Globus pallidus (tissue), 1 donor: Measurements from ENCODE around the gene OTOP2.
"Not testable (repeated sequence)": the region's sequence is repeated elsewhere in the genome, so short reads cannot be mapped to it uniquely, and the experiment has no call there.

ENCODE experiments used
- DNase-seq: peaks from one replicate; pipeline ENCODE4 v3.0.0-alpha.2; 2015; ENCODE audit warnings: low spot score

OTOP2 gene

DNA sequence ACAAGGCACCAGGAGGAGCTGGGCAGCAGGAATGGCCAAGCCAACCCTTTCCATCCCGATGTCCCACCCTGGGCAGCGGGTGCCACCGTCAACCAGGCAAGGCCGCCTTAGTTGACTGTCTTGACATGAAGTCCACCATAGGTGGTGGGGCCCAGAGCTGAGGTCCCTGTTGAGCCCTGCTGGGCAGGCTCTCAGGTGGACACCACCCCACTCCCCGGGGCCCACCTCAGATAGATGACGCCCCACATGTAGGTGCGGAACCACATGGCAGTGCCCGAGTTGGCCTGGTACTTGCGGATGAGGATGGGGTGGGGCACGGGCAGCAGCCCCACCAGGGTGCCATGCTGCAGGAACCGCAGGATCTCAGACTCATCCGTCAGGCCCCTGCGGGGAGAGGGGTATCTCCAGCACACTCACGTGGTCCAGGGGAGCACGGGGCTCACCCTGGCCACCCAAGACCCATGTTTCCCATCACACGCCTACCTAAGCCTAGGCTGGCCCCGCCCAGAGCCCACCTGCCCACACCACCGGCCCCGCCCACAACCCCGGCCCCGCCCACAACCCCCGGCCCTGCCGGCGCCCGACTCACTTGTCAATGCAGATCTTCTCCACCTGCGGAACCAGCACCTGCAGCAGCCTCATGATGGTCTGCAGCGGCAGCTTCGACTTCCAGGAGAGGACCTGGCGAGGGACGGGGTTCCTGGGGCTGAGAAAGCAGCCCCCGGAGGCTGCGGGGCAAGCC is 27.8 kb downstream of the OTOP2 start:
- no peak for DNase-seq

DNA sequence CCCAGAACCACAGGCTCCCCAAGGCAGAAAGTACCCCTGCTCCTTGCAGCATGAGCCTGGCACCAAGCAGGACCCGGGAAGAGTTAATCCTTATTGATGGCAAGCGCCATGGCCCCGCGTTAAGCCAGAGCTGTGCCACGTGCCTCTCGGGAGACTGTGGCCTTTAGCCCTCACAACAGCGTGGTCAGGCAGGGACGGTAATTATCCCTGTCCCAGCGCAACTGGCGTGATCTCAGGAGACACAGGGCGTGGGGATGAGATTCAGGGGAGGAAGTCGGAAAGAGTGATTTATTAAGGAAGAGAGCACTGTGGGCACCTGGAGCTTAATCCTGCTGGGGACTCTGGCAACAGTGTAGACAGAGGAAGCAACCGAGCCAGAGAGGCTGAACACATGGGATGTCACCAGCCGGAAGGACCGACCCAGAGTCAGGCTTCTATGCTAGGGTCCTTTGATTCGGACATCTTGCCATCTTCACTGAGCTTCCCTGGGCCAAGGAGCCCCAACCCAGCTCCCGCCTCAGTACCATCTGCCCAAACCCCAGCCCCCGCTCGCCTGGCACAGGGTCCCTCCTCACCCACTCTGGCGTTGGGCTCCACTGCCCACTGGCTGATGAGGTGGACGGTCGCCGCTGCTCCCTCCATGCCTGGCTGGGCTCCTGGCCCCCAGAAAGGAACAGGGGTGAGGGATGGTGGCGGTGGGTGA is 28.5 kb downstream of the OTOP2 start:
- no peak for DNase-seq

DNA sequence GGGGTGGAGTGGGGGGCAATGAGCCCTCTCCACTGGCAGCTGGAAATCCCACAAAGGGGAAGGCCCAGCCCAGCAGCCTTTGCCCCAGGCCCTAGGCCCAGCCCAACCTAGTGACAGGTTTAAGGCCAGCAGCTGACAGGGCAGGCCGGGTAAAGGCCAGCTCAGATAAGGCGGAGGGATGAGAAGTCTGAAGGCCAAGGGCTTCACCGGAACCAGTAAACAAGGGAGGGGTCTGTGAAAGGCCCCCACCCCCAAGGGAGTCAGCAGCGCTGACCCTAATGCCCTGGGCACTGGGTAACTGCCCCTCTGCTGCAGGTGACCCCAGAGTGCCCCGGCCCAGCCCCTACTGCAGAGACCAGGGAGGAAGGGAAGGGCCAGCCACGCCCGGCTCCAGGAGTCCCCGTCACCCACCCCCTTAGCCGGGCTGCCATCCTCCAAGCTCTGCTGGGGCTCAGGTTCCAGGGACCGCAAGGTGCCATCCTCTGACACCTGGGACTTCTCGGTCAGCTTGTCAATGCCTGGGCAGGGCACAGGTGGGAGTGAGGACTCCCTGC is 29.1 kb downstream of the OTOP2 start:
- DNase-seq: no peak

DNA sequence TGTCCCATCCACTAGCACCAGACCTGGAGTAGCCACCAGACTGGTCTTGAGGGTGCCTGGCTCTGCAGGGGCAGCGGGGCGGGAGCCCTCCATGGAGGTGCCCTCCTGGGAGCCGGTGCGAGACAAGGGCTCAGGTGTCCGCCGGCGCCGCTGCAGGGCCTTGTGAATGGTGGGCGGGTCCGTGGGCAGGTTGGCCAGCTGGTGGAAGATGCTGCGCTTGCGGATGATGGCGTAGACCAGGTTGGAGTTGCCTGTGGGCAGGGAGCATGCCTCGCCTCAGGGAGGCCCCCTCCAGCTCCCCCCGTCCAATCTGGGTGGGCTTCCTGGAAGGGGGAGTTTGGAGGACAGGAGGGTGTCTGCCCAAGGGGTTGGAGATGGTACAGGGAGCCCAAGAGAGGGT is 30.0 kb downstream of the OTOP2 start:
- no peak for DNase-seq

DNA sequence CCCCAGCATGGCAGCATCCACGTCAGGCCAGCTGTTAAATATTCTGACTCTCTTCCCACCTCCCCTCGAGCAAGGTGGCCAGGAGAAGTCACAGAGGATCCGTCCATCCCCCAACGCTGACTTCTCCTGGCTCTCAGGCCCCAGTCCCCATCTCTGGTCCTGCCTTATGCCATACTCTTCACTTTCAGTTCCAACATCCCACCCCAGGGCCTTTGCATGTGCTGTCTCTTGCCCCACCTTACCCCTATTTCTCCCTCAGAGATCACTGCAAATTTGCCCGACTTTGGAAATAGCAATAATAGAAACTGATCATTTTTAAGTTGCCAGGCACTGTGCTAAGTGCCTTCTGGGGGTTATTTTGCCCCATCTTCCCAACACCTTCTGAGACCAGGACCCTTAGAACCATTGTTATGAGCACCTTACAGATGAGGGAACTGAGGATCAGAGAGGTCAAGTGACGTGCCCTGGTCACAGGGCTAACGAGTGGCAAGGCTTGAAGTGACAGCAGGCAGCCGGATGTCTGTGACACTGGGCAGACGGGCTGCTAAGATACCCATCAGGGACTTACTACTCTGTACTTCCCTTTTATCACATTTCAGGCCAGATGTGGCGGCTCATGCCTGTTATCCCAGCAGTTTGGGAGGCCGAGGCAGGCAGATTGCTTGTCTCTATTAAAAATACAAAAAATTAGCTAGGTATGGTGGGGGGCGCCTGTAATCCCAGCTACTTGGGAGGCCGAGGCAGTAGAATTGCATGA is 30.8 kb downstream of the OTOP2 start:
- DNase-seq: no peak

DNA sequence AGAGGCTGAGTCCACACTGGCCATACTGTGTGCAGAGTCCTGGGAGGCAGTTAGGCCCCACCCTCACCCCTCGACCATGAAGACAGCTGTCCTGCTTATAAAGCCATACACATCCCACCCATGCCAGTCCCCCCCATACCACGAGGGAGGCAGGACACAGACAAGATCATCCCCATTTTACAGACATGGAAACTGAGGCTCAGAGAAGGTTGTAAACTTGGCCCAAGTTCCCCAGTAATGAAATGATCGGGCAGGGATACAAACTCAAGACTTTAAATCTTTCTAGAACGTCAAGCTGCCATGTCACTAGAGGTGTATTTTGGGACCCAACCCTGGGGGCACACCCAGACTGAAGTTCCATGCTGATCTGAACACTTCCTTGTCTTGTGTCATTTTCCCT is 32.0 kb downstream of the OTOP2 start:
- no peak for DNase-seq

DNA sequence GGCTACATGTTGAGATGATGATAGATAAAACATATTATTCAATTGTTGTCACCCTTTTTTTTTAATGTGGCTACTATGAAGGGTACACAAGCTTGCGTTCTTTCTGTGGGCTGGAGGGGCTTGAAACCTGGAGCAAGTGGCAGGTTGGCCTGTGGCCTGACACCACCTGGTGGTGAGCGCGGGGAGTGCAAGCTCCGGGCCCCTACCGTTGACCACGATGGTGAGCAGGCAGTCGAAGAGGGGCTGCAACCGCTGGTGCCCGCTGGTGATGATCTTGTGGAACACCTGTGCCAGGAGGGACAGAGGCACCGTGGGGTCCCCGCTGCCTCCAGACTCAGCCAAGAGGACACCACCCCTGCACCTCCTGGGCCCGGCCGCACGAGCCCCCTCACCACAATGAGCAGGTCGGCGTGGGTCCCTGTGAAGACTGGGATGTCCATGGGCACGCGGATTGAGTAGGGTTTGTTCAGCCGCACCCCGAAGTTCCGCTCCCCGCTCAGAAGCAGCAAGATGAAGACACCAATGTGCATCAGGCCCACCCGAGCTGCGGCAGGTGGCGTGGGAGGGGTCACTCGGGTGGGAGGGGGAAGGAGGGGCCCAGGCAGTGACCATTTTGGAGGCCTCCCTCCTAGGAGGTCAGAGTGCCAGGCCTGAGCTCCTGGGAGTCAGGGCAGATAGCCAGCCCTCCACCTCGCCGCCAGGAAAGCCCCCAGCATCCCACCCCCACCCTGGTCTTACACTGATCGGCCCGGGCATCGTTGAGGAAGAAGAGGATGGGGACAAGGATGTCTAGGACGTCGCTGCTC is 34.1 kb downstream of the OTOP2 start:
- DNase-seq: no peak

DNA sequence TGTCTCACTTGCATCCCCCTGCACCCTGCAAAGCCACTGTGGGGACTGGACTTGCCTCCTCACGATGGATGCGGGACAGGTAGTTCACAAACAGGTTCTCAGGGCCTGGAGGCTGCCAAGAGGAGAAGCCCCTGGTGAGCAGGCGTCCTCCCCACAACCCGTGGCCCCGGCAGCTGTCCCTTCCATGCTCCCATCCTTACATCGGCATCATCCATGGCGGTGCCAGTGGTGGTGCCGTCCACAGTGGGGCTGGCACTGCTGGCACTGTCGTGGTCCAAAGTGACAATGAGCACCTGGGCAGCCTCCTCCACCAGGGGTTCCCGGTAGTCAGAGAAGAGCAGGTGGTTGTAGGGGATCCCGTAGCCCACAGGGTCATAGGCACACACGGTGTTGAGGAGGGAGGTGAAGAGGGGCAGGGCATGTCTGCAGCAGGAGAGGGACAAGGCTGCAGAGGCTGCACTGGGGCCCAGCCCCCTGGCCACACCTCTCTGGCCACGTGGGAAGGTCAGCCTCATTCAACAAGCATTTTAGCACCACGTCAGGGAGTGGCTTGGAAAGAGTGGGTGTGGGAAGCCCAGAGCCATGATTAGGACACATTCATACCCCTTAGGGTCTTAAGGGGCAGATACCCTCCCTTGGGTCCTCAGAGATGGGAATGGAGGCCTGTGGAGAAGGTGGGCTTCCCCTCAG is 35.9 kb downstream of the OTOP2 start:
- DNase-seq: no peak

DNA sequence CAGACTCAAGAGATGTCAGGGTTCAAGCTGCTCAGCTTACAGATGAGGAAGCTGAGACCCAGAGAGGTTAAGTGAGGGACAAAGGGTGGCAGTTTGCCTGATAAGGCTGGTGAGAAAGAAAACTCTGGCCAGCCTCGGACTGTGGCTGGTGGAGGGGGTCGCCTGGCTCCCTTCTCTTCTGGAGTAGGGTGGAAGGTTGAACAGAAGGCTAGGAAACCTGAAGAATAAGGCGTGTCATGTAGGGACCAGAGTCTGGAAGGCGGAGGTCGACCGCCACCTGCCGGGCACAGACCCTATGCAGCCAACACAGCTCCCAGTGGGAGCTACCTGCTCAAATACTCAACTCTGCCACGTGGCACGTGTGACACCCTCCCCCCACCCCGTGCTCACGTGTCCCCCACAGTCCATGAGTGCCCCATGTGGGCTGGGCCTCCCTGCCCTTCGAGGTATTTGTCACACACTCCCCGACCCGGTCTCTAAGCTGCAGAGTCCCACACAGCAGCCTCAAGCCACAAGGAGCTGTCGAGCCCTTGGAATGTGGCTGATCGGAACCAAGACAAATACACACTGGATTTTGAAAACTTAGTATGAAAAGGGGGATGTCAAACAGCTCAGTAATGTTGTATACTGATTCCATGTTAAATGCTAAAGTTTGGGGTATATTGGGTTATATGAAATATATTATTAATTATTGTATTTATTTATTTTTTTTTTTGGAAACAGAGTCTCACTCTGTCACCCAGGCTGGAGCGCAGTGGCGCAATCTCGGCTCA is 36.7 kb downstream of the OTOP2 start:
- no peak for DNase-seq

DNA sequence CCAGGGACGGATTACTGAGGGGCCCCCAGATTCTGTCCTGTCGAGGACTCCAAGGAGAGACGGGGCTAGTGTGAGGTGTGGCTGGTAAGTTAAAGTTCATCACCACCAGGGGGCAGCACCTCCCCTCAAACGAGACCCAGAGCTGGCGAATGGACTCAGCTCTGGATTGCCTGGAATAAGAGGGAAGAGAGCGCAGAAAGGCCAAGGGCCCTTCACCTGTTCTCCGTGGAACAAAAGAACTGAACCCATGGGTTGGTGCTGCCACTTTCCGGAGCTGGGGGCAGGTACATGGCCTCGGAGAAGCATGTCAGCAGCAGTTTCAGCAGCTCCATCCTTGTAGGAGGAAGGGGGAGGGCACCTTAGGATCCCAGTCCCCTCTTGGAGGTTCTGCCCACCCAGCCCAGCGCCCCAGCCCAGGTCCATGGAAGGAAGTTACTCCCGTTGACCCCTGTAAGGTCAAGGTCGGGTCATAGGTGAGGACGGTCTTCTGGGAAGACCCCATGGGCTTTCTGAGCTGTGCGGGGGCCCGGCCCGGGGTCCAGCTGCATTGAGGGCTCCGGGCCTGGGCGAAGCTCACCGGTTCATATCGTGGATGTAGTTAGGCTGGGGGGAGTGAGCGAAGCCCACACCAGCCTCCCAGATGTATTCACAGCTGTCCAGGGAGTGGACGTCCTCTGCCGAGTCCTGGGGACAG is 37.7 kb downstream of the OTOP2 start:
- DNase-seq: peak; percentile 89

DNA sequence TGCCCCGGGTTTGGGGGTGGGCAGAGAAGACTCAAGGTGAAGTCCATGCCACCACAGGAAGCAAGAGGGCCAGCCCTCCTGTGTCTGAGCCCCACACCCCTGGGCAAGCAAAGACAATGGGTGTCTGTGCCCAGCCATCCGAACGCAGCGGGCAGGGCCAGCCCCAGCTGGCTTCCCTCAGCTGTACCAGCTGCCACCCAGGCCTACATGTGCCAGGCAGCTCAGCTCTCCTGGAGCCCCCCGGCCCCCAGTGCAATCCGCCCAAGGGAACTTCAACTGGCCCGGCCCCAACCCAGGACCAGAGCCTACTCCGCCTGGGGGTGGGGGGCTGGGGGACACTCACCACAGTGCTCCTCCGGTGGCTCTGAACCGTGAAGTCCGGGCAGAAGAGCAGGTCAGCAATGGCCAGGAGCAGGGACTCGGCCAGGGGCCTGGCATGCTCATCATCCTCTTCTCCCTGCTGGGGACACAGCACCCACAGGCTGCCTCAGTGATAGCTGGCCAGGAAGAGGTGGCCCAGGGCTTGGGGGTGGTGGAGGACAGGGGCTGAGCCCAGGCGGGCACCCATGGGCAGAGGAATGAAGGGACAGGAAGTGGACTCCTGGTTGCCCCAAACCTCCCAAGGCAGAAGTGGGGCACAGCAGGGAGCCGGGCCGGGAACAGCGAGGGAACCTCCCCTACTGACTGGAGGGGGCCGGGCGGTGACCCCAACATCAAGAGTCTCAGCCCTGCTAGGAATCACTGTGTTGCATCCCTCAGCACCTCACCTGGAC is 38.7 kb downstream of the OTOP2 start:
- DNase-seq: peak; percentile 90

DNA sequence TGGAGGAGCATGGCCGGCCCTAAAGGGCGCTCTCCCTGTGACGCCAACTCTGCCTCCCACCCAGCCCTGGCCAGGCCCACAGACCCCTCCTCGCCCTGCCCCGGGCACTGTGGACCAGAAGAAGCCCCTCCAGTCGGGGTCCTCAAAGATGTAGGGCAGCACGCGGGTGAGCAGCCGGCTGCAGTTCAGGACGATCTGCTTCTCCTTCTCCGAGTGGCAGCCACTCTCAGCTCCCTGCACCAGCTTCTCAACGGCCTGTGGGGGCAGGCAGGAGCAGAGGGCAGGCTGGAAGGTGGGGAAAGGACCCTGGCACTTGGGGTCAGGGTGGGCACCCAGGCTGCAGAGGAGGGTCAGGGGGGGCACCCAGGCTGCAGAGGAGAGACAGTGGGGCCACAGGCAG is 39.6 kb downstream of the OTOP2 start:
- no peak for DNase-seq

DNA sequence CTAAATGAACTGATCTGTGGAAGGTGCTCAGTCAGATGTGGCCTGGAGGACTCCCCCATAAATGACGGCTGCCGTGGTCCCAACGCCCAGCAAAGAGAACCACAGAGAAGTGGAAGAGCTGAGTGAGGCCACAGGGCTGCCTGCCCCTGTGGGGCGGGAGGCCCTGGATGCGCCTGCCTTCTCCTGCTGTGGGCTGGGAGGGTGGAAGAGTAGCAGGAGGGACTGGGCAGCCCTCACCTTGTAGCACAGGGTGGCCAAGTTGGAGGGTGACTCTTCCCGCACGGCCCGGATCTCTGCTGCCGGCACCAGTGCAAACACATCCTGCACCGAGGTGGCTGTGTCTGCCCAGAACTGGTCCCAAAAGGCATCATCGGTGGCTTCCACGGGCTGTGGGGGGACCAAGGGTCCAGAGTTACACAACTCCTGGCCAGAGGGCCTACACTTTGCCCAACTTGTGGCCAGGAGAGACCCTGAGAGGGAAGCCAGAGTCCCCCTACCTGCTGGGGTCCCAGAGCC is 40.2 kb downstream of the OTOP2 start:
- no peak for DNase-seq

DNA sequence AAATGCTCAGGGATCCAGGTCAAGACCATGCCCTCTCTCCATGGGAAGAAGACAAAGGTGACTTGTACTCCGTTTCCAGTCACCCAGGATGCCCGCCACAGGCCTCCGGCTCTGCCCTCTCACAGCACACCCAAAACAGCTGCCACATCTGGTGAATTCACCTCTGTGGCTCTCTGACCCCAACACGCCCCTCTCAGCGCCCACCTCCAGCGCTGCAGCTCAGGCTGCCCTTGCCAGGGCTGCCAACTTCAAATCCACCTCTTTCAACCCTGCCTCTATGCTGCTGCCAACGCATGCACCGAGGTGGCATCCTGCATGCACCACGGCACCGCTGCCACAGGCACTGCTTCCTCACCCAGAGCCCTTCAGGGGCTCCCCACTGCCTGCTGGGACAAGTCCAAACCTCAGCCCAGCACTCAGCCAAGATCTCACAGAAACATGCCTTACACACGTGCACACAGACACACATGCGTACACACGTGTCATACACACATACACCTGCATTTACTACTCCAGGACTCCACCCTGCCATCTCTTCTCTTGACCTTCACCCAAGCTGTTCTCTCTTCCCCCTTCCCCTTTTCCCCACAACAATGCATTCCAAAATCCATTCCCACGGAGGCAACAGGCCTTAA is 41.0 kb downstream of the OTOP2 start:
- DNase-seq: no peak

DNA sequence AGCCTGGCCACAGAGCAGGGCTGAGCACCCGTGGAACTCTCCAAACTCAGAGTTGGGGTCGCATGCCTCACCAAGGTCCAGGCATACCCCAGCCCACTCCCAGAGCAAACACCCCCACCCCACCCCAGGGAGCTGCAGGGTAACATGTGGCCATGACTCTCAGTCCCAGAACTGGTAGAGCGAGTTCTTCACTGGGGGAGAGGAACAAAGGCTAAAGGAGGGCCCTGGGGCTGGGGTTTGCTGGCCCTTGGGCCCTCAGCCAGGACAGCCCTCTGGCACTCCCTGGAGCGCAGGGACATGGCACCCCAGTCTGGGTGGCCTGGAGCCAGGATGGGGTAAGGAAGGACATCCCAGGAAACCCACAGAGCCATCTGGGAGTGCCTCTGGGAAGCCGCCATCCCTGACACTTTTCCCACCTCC is 44.3 kb downstream of the OTOP2 start:
- DNase-seq: no peak

DNA sequence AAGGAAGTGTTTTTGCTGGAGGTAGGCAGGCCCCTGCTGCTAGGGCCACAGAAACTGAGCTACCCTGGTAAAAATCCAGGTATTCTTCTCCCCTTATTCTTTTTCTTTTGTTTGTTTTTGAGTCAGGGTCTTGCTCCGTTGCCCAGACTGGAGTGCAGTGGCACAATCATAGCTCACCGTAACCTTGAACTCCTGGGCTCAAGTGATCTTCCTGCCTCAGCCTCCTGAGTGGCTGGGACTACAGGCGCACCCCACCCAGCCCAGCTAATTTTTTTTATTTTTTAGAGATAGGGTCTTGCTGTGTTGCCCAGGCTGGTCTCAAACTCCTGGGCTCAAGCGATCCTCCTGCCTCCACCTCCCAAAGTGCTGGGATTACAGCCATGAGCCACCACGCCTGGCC is 45.4 kb downstream of the OTOP2 start:
- not testable (repeated sequence) for DNase-seq

DNA sequence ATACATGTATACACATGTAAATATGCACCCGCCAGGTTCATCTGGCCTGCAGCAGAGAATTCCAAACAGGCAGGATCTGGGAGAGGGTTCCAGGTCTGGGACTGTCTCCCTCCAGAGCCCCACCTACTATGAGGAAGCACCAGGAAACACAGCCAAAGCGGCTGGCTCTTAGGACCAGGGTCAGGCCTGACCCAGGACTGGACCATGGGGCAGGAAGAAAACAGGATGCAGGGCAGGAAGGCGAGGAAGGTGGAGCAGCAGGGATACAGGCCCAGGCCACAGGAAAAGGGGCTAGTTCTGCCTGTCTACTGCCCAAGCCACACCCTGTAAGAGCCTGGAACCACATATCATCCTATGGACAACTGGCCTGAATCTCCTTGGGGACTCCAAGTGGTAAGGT is 46.3 kb downstream of the OTOP2 start:
- DNase-seq: no peak
